GM21367 (cell line): ENCODE measurements around the gene SLC12A7.

Source experiments
- ATAC-seq: cut with Tn5 transposase; IDR thresholded peaks from one replicate; pipeline ENCODE4 v1.9.1; 2021; ENCODE audit not compliant: unreplicated experiment

Gene SLC12A7

GRCh38 chr5:1038417-1039209 lies 73.2 kb downstream of the SLC12A7 start:
- no peak for ATAC-seq

- ATAC-seq: no peak
These were observed 74.0 kb downstream of the SLC12A7 start for GRCh38 chr5:1037671-1038416.

GRCh38 chr5:1037123-1037670 lies 74.7 kb downstream of the SLC12A7 start:
- no peak for ATAC-seq

- ATAC-seq: no peak
These were observed 75.2 kb downstream of the SLC12A7 start for GRCh38 chr5:1036504-1037122.

- ATAC-seq: no peak
These were observed 76.2 kb downstream of the SLC12A7 start for GRCh38 chr5:1035421-1036405.

GRCh38 chr5:1034986-1035385 lies 76.9 kb downstream of the SLC12A7 start:
- no peak for ATAC-seq

GRCh38 chr5:1034421-1034905 lies 77.4 kb downstream of the SLC12A7 start:
- ATAC-seq: no peak

- no peak for ATAC-seq
These were observed 78.0 kb downstream of the SLC12A7 start for GRCh38 chr5:1033606-1034420.

- no peak for ATAC-seq
These were observed 78.7 kb downstream of the SLC12A7 start for GRCh38 chr5:1033178-1033577.

GRCh38 chr5:1032551-1033027 lies 79.3 kb downstream of the SLC12A7 start:
- ATAC-seq: no peak

GRCh38 chr5:1032011-1032410 lies 79.9 kb downstream of the SLC12A7 start:
- no peak for ATAC-seq

- ATAC-seq: no peak
These were observed 80.4 kb downstream of the SLC12A7 start for GRCh38 chr5:1031306-1031959.

- ATAC-seq: no peak
These were observed 81.0 kb downstream of the SLC12A7 start for GRCh38 chr5:1030801-1031271.

DNA sequence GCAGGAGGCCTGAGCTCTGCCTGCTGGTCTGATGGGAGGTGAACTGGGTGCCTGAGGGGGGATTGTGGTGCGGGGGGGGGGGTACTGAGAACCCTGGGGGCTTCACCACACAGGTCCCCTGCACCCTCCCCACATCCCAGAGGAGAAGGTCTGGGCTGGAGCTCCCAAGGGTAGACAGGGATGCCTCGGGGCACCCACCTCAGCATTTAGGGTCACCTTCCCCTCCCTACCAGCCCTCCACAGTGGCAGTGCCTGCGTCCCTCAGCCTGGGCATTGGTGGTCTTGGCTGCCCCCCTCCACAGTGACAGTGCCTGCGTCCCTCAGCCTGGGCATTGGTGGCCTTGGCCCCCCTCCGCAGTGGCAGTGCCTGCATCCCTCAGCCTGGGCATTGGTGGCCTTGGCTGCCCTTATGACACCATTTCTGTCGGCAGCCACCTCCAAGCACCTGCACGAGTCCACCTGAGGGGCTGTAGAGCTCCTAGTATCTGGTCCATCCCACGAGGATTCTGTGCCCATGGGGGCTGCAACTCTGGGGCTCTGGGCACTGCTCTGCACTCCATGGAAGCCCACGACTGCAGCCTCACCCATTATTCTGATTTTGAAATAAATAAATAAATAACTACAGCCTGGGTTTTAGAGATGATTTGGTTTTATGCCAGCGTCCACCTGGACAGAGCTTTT lies 81.8 kb downstream of the SLC12A7 start:
- ATAC-seq: no peak

DNA sequence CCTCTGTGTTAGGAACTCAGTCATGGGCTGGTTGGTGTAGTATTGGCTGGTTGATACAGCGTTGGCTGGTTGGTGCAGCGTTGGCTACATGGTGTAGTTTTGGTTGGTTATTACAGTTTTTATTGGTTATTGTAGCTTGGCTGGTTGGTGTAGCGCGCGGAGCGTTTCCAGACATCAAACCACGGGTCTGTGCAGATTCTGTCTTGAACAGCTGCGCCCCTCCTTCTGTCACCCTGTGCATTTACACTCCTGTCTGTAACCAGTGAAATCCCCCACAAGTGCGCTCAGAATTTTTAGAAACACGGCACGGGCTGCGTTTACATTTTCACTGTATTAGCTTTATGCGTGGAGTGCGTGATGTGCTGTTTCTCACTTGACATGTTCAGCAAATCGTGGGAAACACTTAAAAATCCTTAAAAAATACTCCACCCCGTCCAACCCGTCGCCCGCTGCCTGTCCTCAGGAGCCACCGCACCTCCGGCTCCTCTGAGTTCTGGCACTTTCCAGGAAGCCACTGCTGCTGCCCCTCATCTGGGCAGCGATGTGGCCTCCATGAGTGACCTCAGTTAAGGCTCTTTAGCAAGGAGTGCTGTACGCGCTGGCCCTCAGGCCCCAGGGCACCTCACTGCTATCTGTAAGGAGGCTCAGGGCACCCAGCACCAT lies 82.5 kb downstream of the SLC12A7 start:
- ATAC-seq: no peak

DNA sequence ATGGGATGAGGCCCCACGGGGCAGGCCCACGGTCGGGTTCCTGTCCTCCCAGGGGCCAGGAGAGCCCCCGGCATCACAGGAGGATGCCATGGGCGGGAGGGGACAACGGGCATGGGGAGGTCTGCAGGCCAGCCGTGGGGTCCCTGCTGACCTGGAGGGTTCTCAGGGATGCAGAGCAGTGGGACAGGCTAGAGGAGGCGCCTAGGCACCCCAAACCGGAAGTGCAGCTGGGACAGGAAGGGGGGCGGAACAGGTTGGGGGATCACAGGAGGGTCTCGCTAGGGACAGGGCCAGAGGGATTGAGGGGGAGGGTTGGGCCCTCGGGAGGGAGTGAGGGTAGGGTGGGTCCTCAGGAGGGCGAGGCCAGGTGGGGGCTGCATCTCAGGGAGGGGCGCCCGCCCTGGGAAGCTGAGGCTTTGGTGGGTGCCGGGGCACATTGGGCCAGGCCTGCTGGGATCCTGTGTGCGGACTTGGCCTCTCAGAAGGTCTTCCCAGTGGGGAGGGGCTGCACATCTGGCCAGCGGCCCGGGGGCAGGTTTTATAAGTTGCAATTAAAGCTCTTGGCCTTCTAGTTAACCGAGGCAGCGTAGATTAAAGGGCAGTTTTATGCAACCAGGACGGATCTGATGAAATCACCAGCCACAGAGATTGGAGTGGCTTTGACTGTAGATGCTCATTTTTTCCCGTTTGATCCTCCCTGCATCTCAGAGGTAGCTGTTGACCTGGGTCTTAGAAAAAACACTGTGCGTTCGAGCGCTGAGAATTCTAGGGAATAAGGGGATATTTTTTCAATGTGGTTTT lies 83.2 kb downstream of the SLC12A7 start:
- ATAC-seq: no peak
